T-helper 2 cell treated with Interferon-gamma antibody and Interleukin-4, amounts not matched to agents 5 μg/mL and 100 μg/mL, for 36 hours (primary cell): ENCODE measurements around the gene POLR2A.
"Not testable (repeated sequence)": the region's sequence is repeated elsewhere in the genome, so short reads cannot be mapped to it uniquely, and the experiment has no call there.

ENCODE experiments used
- DNase-seq: peaks from one replicate; pipeline ENCODE4 v3.0.0; 2021; ENCODE audit warnings: low spot score
- H3K27ac Mint-ChIP-seq: one replicate; pipeline ENCODE4 v1.8.0; 2021; ENCODE audit warnings: mild to moderate bottlenecking, mixed read lengths
- H3K27me3 Mint-ChIP-seq: one replicate; pipeline ENCODE4 v1.8.0; 2021; ENCODE audit warnings: low read depth, mixed read lengths
- H3K36me3 Mint-ChIP-seq: one replicate; pipeline ENCODE4 v1.8.0; 2021; ENCODE audit warnings: low read depth, mixed read lengths
- H3K4me1 Mint-ChIP-seq: one replicate; pipeline ENCODE4 v1.8.0; 2021; ENCODE audit warnings: low read depth, mixed read lengths
- H3K4me3 Mint-ChIP-seq: one replicate; pipeline ENCODE4 v1.8.0; 2022; ENCODE audit warnings: mild to moderate bottlenecking, moderate library complexity, mixed read lengths
- H3K9me3 Mint-ChIP-seq: one replicate; pipeline ENCODE4 v1.8.0; 2021; ENCODE audit warnings: mixed read lengths

Gene POLR2A

DNA sequence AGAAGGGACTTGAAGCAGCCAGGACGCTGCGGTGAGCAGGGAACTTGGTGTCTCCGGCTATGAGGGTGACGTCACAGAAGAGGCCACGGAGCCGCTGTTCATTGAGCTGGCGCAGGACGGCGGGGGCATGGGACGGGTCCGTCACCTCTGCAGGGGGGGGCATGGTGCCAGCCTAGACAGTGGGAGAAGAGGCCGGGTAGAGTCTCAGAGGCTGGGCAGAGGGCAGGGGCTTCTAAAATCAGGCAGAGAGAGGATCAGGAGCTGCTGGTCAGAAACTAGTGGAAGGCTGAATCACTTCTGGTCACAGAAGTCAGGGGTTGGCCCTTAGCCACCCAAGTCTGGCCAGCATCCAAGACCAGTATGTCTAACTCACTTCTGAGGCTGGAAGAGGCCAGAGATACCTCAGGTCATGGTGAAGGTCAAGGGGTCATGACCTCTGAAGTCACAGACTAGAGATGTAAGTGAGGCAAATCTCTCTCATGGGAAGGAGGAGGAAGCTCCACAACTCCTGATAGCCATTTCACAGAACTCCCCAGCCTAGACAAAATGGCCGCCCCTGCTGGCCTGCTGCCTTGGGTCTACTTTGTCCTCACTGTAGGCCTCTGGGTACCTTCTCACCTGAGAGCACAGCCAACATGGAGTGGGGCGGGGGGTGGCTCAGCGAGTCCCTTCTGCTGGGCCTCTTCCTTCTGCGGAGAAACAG, 17.4 kb upstream of the POLR2A start:
- peaks cover 4% of the 10 kb centered on the region for H3K4me1 Mint-ChIP-seq
- H3K4me3 Mint-ChIP-seq = no peak overlapping the region
- no peak for DNase-seq
- peaks cover 10% of the 10 kb centered on the region for H3K36me3 Mint-ChIP-seq
- no peak overlapping the region for H3K27ac Mint-ChIP-seq
- H3K9me3 Mint-ChIP-seq = no peaks in the 10 kb centered on the region
- no peaks in the 10 kb centered on the region for H3K27me3 Mint-ChIP-seq

DNA sequence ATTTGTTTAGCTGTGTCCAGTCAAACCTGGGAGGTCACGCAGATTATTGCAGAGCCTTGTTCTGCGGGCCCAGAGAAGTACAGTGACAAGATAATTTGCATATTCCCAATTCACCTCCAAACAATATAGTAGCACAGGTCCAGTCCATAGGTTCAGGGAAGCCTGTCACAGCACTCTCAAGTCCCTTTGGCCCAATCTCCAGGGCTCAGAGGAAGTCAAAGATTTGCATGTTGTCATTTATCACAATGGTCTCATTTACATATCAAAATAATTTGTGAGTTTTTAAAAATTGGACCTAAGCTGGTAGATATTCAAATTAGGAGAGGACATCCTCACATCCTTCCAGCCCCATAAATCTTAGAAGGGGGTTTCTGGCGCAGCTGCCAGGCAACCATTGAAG, 16.7 kb upstream of the POLR2A start:
- H3K27ac Mint-ChIP-seq = no peak overlapping the region
- DNase-seq = no peak
- H3K27me3 Mint-ChIP-seq = no peaks in the 10 kb centered on the region
- H3K36me3 Mint-ChIP-seq = peaks cover 10% of the 10 kb centered on the region
- H3K4me1 Mint-ChIP-seq = peaks cover 7% of the 10 kb centered on the region
- no peak overlapping the region for H3K4me3 Mint-ChIP-seq
- no peaks in the 10 kb centered on the region for H3K9me3 Mint-ChIP-seq

DNA sequence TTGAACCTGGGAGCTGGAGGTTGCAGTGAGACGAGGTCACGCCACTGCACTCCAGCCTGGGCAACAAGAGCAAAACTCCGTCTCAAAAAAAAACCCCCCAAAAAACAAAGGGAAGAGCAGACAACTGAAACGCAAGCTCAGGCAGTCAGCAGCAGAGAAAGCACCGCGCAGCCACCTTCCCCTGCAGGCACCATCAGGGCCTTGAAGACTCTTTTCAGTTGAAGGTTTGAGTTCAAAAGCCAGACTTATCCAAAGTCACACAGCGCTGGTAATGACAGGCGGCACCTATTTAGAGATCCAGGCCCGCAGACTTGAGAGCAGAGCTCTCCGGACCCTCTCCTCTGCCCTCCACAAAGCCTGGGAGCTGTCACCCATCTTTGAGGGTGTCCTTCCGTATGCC, 15.9 kb upstream of the POLR2A start:
- peaks cover 8% of the 10 kb centered on the region for H3K36me3 Mint-ChIP-seq
- H3K9me3 Mint-ChIP-seq = no peaks in the 10 kb centered on the region
- no peak overlapping the region for H3K4me3 Mint-ChIP-seq
- H3K4me1 Mint-ChIP-seq = peaks cover 7% of the 10 kb centered on the region
- no peak overlapping the region for H3K27ac Mint-ChIP-seq
- H3K27me3 Mint-ChIP-seq = no peaks in the 10 kb centered on the region
- no peak for DNase-seq

DNA sequence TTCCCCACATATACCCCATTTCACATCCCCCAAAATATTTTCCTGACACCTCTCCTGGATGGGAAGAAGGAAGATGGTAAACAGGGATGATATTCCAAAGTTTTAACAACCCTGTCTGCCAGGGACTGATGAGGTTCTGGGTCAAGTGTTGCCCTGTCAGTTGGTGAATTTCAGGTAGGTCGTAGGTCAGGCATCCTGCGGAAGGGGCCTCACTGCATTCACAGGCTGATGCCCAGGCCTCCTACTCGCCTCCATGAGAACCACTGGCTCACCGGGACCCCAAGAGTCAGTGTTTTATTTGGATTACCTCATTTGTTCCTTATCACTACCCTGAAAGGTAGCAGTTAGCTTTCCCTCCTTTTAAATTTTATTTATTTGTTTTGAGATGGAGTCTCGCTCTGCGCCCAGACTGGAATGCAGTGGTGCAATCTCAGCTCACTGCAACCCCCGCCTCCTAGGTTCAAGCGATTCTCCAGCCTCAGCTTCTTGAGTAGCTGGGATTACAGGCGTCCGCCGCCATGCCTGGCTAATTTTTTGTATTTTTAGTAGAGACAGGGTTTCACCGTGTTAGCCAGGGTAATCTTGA, 15.3 kb upstream of the POLR2A start:
- Mint-ChIP-seq H3K27me3 (no peaks in the 10 kb centered on the region), H3K27ac (no peak overlapping the region), H3K4me3 (no peak overlapping the region), H3K36me3 (peaks cover 8% of the 10 kb centered on the region), H3K4me1 (peaks cover 7% of the 10 kb centered on the region), H3K9me3 (no peaks in the 10 kb centered on the region)
- DNase-seq = no peak

DNA sequence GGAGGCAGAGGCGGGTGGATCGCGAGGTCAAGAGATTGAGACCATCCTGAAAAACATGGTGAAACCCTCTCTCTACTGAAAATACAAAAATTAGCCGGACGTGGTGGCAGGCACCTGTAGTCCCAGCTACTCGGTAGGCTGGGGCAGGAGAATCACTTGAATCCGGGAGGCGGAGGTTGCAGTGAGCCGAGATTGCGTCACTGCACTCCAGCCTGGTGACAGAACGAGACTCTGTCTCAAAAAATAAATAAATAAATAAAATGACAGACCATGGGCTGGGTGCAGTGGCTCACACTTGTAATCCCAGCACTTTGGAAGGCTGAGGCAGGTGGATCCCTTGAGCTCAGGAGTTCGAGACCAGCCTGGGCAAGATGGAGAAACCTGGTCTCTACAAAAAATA, 14.3 kb upstream of the POLR2A start:
- H3K9me3 Mint-ChIP-seq, DNase-seq, H3K27me3 Mint-ChIP-seq, H3K27ac Mint-ChIP-seq, H3K4me3 Mint-ChIP-seq, H3K4me1 Mint-ChIP-seq, H3K36me3 Mint-ChIP-seq: not testable (repeated sequence)

DNA sequence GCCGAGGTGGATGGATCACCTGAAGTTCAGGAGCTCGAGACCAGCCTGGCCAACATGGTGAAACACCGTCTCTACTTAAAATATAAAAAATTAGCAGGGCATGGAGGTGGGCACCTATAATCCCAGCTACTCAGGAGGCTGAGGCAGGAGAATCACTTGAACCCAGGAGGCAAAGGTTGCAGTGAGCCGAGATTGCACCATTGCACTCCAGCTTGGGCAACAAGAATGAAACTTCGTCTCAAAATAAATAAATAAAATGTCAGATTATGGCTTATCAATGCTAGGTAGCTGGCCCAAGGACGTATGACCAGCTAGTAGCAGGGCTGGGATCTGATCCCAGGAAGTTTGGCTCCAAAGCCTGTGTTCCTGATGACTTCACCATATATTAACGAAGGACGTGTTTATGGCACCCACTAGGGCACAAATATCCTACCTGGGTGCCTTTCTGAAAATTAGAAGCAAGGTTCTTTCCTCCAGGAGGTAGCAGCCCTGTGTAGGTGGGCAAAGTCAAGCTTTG, 13.7 kb upstream of the POLR2A start:
- not testable (repeated sequence) for H3K4me1 Mint-ChIP-seq, H3K27me3 Mint-ChIP-seq, H3K36me3 Mint-ChIP-seq, H3K9me3 Mint-ChIP-seq, DNase-seq, H3K4me3 Mint-ChIP-seq, H3K27ac Mint-ChIP-seq

DNA sequence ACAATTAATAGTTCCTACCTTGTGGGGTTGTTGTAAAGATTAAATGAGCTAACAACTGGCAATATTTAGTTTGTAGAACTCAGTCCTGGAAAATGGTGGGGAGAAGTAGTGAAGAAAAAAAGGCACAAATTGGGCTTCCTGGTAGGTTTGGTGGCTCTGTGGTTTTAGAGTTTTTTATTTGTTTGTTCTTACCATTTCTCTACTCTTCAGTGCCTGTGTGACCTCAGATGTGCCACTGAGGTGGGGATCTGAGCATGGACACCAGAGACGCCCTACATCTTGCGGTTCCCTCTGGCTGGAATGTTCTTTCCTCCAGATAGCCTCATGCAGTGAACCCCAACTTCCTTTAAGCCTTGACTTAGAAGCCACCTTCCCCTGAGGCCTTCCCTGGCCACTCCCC, 12.4 kb upstream of the POLR2A start:
- Mint-ChIP-seq H3K27ac (peak overlapping the region; percentile 55), H3K36me3 (peaks cover 3% of the 10 kb centered on the region), H3K27me3 (no peaks in the 10 kb centered on the region), H3K4me3 (no peak overlapping the region), H3K4me1 (peaks cover 16% of the 10 kb centered on the region), H3K9me3 (no peaks in the 10 kb centered on the region)
- DNase-seq = no peak

DNA sequence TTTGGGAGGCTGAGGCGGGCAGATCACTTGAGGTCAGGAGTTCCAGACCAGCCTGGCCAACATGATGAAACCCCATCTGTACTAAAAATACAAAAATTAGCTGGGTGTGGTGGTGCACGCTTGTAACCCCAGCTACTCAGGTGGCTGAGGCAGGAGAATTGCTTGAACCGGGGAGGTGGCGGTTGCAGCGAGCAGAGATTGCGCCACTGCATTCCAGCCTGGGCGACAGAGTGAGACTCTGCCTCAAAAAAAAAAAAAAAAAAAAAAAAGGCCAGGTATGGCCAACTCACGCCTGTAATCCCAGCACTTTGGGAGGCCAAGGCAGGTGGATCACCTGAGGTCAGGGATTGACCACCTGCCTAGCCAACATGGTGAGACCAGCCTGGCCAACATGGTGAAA, 9.4 kb upstream of the POLR2A start:
- H3K4me3 Mint-ChIP-seq, H3K36me3 Mint-ChIP-seq, H3K27ac Mint-ChIP-seq, H3K27me3 Mint-ChIP-seq, DNase-seq, H3K9me3 Mint-ChIP-seq: not testable (repeated sequence)
- peaks cover 34% of the 10 kb centered on the region for H3K4me1 Mint-ChIP-seq

DNA sequence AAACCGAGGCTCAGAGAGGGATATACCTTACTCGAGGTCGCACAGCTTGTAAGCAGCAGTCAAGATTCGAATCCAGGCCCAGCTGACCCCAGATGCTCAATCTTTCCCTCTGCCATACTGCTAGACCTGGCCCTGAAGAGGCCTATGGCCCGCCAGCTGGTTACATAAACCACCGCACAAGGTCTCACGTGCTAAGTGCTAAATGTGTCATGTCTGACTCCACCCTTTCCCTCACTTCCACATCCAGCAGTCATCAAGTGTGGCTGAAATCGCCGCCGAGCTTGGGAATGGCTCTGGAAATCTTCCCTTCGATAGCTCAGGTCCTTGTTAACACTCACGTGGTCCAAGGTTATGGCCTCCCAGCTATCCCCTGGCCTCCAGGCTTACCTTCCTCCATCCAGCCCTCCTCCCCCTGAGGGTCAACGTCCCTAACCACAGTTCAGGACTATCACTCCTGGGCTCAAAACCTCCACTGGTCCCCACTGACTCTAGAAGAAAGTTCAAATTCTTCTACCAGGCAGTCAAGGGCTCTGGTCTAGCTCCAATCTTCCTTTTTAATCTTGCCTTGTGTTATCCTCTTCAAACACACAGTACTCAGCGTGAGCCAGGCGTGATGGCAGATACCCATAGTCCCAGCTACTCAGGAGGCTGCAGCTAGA, 8.3 kb upstream of the POLR2A start:
- no peaks in the 10 kb centered on the region for H3K27me3 Mint-ChIP-seq
- no peaks in the 10 kb centered on the region for H3K36me3 Mint-ChIP-seq
- no peaks in the 10 kb centered on the region for H3K9me3 Mint-ChIP-seq
- H3K4me3 Mint-ChIP-seq = no peak overlapping the region
- peak overlapping the region; percentile 17 for H3K27ac Mint-ChIP-seq
- peaks cover 38% of the 10 kb centered on the region for H3K4me1 Mint-ChIP-seq
- DNase-seq = no peak

DNA sequence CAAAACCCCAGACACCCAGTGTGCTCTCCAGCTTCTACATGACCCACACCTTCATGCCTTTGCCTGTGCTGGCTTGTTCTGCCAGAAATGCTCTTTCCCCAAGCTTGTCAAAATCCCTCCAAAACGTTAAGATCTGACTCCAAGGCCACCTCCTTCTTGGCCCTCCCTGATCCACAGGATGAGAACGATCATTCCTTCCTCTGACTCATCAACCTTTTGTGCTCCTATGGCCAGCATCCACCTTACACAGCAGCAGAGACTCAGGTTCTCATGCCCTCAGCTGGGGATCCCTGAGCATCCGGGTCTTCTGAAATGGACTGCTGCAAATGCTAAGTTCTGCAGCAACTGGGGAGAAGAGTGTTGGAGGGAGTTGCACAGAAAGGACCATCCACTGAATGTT, 7.7 kb upstream of the POLR2A start:
- no peak for DNase-seq
- Mint-ChIP-seq H3K4me3 (no peak overlapping the region), H3K4me1 (peaks cover 37% of the 10 kb centered on the region), H3K27ac (peak overlapping the region; percentile 17), H3K9me3 (no peaks in the 10 kb centered on the region), H3K36me3 (no peaks in the 10 kb centered on the region), H3K27me3 (no peaks in the 10 kb centered on the region)

DNA sequence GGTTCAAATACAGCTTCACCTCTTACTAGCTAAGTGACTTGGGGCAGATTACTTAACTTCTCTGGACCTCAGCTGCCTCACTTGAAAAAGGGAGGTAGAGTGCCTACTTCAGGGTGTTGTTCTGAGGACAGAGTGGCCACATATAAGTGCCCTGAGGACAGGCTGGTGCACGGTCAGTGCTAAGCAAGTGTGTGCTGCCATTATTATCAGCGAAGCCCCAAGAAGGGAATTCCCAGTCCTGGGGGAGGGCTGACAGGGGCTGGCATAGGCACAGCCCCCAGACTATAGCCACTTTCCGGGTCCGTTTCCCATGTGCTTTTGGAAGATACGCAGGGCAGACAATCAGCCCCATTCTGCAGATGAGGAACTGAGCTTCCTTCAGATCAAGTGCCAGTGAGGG, 7.2 kb upstream of the POLR2A start:
- no peak overlapping the region for H3K4me3 Mint-ChIP-seq

DNA sequence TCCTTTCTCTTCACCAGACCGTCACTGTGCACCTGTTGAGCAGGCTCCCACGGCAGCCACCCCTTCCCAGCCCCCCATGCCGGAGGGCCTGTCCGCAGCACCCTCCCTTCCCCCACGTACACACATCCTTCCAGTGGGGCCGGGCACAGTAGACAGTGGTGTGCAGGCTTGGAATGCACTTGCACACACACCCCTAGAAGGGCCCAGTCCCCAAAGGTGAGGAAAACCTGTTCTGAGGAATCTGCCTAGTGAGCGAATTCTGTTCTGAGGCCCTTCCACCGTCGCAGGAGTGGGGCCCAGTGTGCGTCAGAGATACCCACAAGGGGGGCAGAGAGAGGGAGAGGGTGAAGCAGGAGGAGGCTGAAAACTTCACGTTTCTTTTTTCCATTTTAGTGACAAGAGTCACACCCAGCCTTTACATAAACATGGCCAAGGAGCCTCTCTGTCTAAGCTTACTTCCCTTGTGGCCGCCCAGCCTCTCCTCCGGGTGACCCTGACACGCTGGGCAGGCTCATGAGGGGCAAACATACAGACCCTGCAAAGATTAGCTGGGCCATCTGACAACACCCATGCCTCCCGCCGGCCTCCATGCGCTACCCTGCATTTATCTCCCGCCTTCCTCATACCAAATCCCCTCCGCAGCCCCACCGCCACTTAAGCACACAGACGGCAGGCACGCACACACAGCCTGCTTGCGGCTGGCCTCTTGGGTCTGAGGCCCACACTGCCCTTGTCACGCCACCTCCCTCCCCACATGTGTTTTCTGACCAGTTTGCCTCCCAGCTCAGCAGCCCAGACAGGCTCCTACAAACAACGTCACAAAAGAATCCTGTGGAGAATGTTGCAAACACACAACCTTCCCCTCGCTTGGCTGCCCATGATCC, 6.5 kb upstream of the POLR2A start:
- H3K27ac Mint-ChIP-seq = peak overlapping the region; percentile 87
- DNase-seq = no peak
- H3K4me1 Mint-ChIP-seq = peaks cover 32% of the 10 kb centered on the region

More for the DNA sequence above, 7.2 kb upstream of the POLR2A start:
- H3K4me1 Mint-ChIP-seq = peaks cover 32% of the 10 kb centered on the region
- H3K9me3 Mint-ChIP-seq = no peaks in the 10 kb centered on the region
- H3K27me3 Mint-ChIP-seq = no peaks in the 10 kb centered on the region
- no peaks in the 10 kb centered on the region for H3K36me3 Mint-ChIP-seq
- DNase-seq = no peak
- H3K27ac Mint-ChIP-seq = peak overlapping the region; percentile 17

DNA sequence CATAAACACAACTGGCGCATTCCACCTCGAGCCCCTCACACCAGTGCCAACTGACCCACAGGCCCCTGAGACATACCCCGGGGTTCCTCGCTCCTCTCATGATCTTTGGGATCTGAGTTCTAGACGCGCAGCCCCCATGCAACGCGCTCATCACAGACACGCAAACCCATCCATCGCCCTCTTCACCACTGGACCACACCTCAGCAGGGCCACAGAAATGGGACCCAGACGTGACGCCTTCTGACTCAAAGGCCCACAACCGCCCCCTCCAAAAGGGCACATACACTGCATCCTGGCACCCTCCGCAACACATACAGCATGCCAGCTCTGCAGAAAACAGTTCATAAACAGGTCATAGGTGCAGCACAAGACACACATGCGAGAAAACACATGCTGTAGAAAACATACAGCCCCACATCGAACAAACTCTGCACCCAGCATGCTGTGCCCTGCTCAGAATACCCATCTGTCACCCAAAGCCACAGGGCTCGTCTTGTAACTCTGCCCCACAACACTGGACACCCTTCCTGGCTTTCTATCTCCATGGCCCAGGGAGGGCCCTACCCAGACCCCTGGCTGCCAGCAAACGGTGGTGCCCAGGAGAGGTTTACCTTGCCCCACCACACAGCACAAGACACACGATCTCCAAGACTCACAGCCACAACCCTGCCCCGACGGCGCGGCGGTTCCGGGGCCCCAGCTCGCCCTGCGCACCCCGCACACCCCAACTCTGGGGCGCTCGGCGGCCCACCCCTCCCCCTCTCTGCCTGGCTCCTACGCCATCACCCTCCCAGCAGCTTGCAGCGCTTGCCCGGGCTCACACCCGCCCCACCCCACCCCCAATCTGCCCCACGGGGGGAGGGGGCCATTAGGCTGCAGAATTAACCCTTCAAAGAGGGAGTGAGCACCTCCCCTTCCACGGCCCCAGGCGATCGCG, 5.6 kb upstream of the POLR2A start:
- H3K27ac Mint-ChIP-seq = peak overlapping the region; percentile 87
- H3K4me3 Mint-ChIP-seq = peak overlapping the region; percentile 89
- H3K36me3 Mint-ChIP-seq = no peaks in the 10 kb centered on the region
- DNase-seq = peak; percentile 33
- H3K9me3 Mint-ChIP-seq = no peaks in the 10 kb centered on the region
- H3K27me3 Mint-ChIP-seq = no peaks in the 10 kb centered on the region
- peaks cover 39% of the 10 kb centered on the region for H3K4me1 Mint-ChIP-seq

More for the DNA sequence above, 6.5 kb upstream of the POLR2A start:
- Mint-ChIP-seq H3K27me3 (no peaks in the 10 kb centered on the region), H3K9me3 (no peaks in the 10 kb centered on the region), H3K4me3 (peak overlapping the region; percentile 89), H3K36me3 (no peaks in the 10 kb centered on the region)
